Right kidney (tissue), 1 donor: ENCODE results near the gene ALDH8A1.

Experiments
- DNase-seq: peaks from one replicate; pipeline ENCODE4 v3.0.0-alpha.2; 2016

ALDH8A1 gene

DNA sequence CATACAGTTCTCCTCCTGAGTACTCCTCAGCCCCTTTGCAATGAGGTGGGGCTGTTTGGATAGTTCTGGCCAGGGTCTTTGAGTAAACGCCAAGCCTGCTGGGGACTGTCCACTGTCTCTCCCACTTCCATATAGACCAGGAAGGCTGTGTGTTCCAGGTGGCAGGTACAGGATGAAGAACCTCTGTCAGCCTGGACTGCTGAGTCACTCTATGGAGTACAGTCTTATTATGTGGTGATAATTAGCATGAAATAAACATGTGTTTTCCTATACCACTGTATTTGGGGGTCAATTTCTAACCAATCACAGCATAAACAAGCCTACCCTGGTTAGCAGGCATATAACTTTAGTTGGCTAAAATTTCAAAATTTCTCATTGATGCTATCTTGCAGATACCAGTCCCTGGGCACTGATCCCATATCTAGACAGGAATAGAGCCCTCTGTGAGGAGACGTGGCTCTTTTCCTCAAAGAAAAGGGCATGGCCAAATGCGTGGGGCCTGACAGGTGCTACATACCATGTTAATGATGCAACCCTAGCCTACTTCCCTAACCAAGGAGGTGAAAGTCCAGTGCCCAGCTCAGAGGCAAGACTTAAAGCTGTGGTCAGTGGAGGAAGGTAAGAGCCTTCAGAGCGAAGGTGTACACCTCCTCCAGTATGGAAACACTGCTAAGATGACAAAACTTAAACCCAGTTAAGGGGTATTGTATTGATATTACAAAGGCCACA, 4.5 kb upstream of the ALDH8A1 start:
- DNase-seq: no peak

GRCh38 chr6:134951494-134952263, 1.8 kb upstream of the ALDH8A1 start:
- no peak for DNase-seq

DNA sequence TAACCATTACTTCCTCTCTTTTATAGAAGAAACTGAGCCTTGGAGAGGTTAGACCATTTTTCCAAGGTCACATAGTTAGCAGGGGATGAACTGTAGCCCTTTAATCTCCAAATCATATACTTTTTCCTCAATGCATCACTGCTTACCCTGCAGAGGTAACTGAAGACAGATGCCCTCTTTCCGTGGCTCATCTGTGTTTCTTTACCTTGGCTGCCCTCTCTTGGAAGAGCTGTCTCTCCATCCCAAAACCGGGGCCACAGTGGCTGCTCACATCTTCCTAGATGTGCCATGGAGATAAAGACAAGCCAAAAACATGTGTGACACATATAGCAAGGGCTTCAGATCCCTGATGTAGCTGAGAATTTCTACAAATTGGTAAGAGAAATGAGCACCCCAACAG, 581 bp upstream of the ALDH8A1 start:
- DNase-seq: no peak

- DNase-seq: no peak
Measured at GRCh38 chr6:134948691-134949090, 1.2 kb downstream of the ALDH8A1 start.

DNA sequence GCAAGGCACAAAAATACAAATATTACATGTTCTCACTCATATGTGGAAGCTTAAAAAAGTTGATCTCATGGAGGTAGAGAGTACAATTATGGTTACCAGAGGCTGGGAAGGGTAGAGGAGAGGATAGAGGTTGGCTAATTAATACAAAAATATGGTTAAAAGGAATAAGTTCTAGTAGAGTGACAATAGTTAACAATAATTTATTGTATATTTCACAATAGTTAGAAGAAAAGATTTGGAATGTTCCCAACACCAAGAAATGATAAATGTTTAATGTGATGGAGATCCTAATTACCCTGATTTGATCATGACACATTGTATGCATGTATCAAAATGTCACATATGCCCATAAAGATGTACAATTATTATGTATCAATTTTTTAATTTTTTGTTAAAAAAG, 1.8 kb downstream of the ALDH8A1 start:
- no peak for DNase-seq

- DNase-seq: no peak
Measured at GRCh38 chr6:134945045-134945444, 4.9 kb downstream of the ALDH8A1 start.

DNA sequence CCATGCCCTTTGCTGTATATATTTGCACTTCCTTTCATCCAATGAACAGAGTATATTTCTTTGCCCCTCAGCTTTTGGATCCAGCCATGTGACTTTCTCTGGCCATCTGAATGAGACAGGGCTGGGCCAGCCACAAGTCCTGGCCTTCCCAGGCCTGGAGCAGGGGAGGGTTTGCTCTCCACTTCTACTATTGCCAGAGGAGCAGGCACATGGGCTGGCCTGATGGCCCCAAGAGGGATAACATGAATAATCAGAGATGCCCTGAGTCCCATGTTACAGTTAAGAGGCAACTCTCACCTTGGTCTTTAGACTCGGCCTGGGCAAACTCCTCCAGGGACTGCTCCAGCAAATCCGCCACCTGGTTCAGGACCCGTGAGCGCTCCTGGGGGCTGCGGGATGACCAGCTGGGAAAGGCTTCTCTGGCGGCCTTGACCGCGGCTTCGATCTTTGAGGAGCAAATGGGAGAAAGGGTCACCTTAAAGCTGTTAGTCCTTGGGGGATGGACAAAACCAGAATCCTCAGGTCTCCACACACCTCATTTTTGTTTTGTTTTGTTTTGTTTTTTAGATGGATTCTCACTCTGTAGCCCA, 6.3 kb downstream of the ALDH8A1 start:
- DNase-seq: no peak

DNA sequence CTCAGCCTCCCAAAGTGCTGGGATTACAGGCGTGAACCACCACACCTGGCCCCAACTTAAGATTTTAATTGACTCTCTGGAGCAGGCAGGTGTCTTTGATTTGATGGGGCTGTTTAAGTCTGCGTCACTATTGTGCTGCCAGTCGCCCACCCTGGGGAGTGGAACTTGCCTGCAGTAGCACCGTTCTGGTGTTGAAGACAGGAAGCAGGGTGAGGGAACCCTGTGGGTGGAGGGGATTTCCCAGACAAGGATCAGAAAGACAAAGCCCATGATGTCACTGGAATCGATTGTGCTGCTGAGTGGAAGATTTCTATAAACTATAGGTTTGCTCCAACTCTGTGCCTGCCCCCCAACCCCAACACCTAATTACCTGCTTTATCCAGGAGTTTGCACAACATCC, 11.0 kb downstream of the ALDH8A1 start:
- DNase-seq: no peak

- DNase-seq: no peak
Measured at GRCh38 chr6:134937426-134937825, 12.5 kb downstream of the ALDH8A1 start.

GRCh38 chr6:134936931-134937330, 13.0 kb downstream of the ALDH8A1 start:
- DNase-seq: no peak

DNA sequence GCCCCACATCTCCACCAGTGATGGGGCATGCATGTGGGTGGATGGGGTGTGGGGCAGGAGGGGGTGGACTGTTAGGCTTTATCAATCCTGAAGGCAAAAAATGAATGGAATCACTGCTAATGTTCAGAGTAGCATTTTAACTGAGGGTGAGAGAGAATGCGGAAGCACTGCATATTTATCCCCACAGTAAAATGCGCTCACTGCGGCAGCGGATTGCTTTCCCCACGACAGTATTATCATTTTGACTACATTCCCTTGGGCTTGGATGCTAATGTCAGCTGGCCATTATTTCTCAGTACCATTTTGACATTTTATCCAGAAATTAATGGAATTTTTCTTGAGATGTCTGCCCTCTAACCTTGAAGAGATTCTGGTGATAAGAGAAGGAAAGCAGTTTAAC, 13.4 kb downstream of the ALDH8A1 start:
- no peak for DNase-seq

- no peak for DNase-seq
Measured at GRCh38 chr6:134934793-134935485, 15.0 kb downstream of the ALDH8A1 start.

- no peak for DNase-seq
Measured at GRCh38 chr6:134932535-134933470, 17.1 kb downstream of the ALDH8A1 start.

- no peak for DNase-seq
Measured at GRCh38 chr6:134932098-134932497, 17.8 kb downstream of the ALDH8A1 start.

GRCh38 chr6:134930463-134930862, 19.4 kb downstream of the ALDH8A1 start:
- no peak for DNase-seq

GRCh38 chr6:134928151-134928900, 21.6 kb downstream of the ALDH8A1 start:
- DNase-seq: no peak

- DNase-seq: no peak
Measured at GRCh38 chr6:134925800-134926199, 24.1 kb downstream of the ALDH8A1 start.

DNA sequence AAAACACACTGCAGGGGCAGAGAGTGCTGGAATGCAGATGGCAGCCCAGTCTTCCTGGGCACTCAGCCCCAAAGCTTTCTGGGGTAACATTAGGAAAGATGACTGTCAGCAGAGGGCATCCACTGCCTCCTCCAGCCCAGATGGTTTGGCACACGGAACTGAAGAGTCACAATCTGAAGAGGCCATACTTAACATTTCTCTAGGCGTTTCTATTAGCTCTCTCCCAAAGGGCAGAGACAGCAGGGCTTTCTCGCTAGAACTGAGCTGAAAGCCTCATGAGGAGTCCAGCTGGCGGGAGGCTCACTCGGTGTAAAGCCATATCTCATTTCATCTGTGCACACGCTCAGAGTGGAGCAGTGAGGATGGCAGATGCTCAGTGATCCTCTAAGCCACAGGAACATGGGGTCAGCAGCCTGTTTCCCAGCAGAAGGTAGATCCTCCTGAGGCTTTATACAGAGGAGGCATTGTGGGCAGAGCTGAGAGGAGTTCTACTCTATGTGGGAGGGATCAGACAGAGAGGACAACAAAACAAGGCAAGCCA, 28.1 kb downstream of the ALDH8A1 start:
- DNase-seq: no peak

- no peak for DNase-seq
Measured at GRCh38 chr6:134921276-134921675, 28.6 kb downstream of the ALDH8A1 start.

DNA sequence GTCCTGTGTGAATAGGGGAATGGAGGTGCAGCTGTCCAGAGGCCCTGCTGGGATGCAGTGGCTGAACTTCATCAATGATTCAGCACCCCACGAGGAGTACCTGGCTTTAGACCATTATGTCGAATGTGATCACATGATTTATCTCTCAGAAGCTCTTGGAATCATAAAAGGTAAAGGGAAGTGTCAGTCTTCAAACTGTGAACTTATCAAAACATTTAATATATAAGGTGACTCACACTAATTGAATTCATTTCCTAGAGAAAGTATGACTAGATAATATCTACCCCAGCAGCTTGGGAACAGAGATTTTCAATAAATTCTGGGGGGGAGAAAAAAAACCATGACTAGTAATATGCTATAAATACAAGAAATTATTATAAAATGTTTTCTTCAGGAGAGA, 29.5 kb downstream of the ALDH8A1 start:
- DNase-seq: no peak
